NCI-H446 treated with DMSO at 0.1 percent for 48 hours (cell line): ENCODE data around the gene TACC3.

Experiments used
- DNase-seq: peaks from one replicate; lab custom pipeline; 2025; lab: John Stamatoyannopoulos, UW

The TACC3 gene

GRCh38 chr4:1760521-1761071 is 39.3 kb downstream of the TACC3 start:
- no peak for DNase-seq

- no peak for DNase-seq
These were observed 39.9 kb downstream of the TACC3 start for GRCh38 chr4:1761130-1761689.

- DNase-seq, result no peak
These were observed 41.1 kb downstream of the TACC3 start for GRCh38 chr4:1762264-1763010.

GRCh38 chr4:1763070-1763549 is 41.8 kb downstream of the TACC3 start:
- no peak for DNase-seq

- DNase-seq, result no peak
These were observed 42.3 kb downstream of the TACC3 start for GRCh38 chr4:1763550-1764080.

- DNase-seq, result no peak
These were observed 43.3 kb downstream of the TACC3 start for GRCh38 chr4:1764670-1765069.

- no peak for DNase-seq
These were observed 44.2 kb downstream of the TACC3 start for GRCh38 chr4:1765409-1766072.

GRCh38 chr4:1766106-1767060 is 45.1 kb downstream of the TACC3 start:
- no peak for DNase-seq

- no peak for DNase-seq
These were observed 45.9 kb downstream of the TACC3 start for GRCh38 chr4:1767061-1767769.

GRCh38 chr4:1767770-1768366 is 46.5 kb downstream of the TACC3 start:
- DNase-seq, result no peak

GRCh38 chr4:1768367-1769034 is 47.2 kb downstream of the TACC3 start:
- no peak for DNase-seq

GRCh38 chr4:1769692-1770091 is 48.4 kb downstream of the TACC3 start:
- no peak for DNase-seq

GRCh38 chr4:1770245-1770644 is 48.9 kb downstream of the TACC3 start:
- DNase-seq, result no peak

- DNase-seq, result no peak
These were observed 49.5 kb downstream of the TACC3 start for GRCh38 chr4:1770791-1771231.

GRCh38 chr4:1771555-1772305 is 50.4 kb downstream of the TACC3 start:
- no peak for DNase-seq

GRCh38 chr4:1772853-1773538 is 51.7 kb downstream of the TACC3 start:
- no peak for DNase-seq

GRCh38 chr4:1773754-1774153 is 52.4 kb downstream of the TACC3 start:
- no peak for DNase-seq

- no peak for DNase-seq
These were observed 54.6 kb downstream of the TACC3 start for GRCh38 chr4:1775731-1776500.
